GM06990 (cell line): Measurements from ENCODE around the gene DCANP1.

Experiments used
- DNase-seq: peaks from one replicate; pipeline ENCODE4 v3.0.0-alpha.2; 2011; ENCODE audit not compliant: insufficient read length; ENCODE audit errors: extremely low read depth
- H3K27me3 ChIP-seq: replicated peaks from 2 replicates; pipeline ENCODE4 v1.6.0; 2011; ENCODE audit warnings: low read length; ENCODE audit not compliant: control insufficient read depth, insufficient read depth
- H3K36me3 ChIP-seq: 2 replicates; pipeline ENCODE4 v1.5.1; 2011; ENCODE audit warnings: low read length; ENCODE audit not compliant: control insufficient read depth, insufficient read depth
- H3K4me3 ChIP-seq: replicated peaks from 2 replicates; pipeline ENCODE4 v1.5.1; 2011; ENCODE audit warnings: low read depth, mild to moderate bottlenecking, control low read depth, low read length
- CTCF ChIP-seq: IDR thresholded peaks from 2 replicates; pipeline ENCODE4 v1.5.1; 2011; ENCODE audit warnings: low read length, control low read depth, mild to moderate bottlenecking, inconsistent platforms; ENCODE audit not compliant: insufficient read depth, poor library complexity, severe bottlenecking

DCANP1 gene

GRCh38 chr5:135443161-135443960 lies 3.8 kb downstream of the DCANP1 start:
- DNase-seq = no peak
- Histone ChIP-seq H3K27me3 (no peaks in the 10 kb centered on the region), H3K36me3 (no peaks in the 10 kb centered on the region), H3K4me3 (no peak overlapping the region)
- TF ChIP-seq CTCF = no peak

- no peak overlapping the region for H3K4me3 ChIP-seq
- H3K27me3 ChIP-seq = no peaks in the 10 kb centered on the region
- TF ChIP-seq CTCF = no peak
- no peaks in the 10 kb centered on the region for H3K36me3 ChIP-seq
- DNase-seq = no peak
Observed at GRCh38 chr5:135442431-135443160, 4.6 kb downstream of the DCANP1 start.

- TF ChIP-seq CTCF = no peak
- DNase-seq = no peak
- Histone ChIP-seq H3K4me3 (no peak overlapping the region), H3K36me3 (no peaks in the 10 kb centered on the region), H3K27me3 (peaks cover 1% of the 10 kb centered on the region)
Observed at GRCh38 chr5:135441919-135442318, 5.2 kb downstream of the DCANP1 start.

GRCh38 chr5:135441350-135441831 lies 5.8 kb downstream of the DCANP1 start:
- Histone ChIP-seq H3K4me3 (no peak overlapping the region), H3K36me3 (no peaks in the 10 kb centered on the region), H3K27me3 (peaks cover 3% of the 10 kb centered on the region)
- no peak for TF ChIP-seq CTCF
- no peak for DNase-seq

- DNase-seq = no peak
- H3K27me3 ChIP-seq = peaks cover 3% of the 10 kb centered on the region
- no peak for TF ChIP-seq CTCF
- no peak overlapping the region for H3K4me3 ChIP-seq
- no peaks in the 10 kb centered on the region for H3K36me3 ChIP-seq
Observed at GRCh38 chr5:135440916-135441315, 6.2 kb downstream of the DCANP1 start.
